Activated naive CD4-positive, alpha-beta T cell treated with anti-CD3 and anti-CD28 coated beads, Interleukin-2, amount 50 U/mL, for 16 hours (primary cell): ENCODE results near the gene ZNF197.
"Not testable (repeated sequence)": the region's sequence is repeated elsewhere in the genome, so short reads cannot be mapped to it uniquely, and the experiment has no call there.

ENCODE experiments used
- DNase-seq: peaks from one replicate; pipeline ENCODE4 v3.0.0-alpha.2; 2020

The ZNF197 gene

DNA sequence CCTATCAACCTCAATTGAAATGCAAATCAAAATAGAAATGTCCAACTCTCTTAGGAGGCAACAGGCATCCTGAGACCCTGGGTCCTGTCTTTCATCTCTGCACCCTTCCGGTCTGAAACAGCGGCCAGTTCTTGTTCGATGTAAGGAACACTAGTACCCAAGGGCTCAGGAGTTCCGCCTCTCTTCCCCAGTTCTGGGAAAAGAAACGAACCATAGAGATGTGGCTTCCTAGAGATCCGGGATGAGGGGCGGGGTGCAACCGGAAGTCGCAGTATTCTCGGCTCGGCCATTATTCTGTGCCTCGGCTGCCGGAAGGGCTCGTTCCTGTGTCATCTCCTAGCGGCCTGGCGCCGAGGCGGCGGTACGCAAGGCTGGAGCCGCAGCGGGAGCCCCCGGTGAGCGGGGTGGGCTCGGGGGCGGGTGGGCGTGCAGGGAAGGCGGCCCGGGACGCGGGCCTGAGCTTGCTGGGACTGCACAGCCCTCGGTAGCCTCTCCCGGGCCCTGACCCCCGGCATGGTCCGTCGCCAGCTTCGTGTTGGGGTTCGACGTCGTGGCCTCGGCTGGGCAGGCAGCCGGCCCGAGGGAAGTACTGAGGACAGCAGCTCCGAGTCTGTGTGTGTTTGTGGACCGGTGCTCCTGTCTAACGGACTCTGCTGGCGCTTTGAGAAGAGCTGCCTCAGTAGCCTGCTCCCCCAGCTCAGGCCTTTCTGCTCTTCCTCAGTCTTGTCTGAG lies at the start of gene ZNF197:
ZNF197 (plus strand) TSS at position 288 of the 732 bp plus-strand sequence. CDS start 4,119 bp downstream, outside the sequence.
- peak; percentile 51 for DNase-seq

DNA sequence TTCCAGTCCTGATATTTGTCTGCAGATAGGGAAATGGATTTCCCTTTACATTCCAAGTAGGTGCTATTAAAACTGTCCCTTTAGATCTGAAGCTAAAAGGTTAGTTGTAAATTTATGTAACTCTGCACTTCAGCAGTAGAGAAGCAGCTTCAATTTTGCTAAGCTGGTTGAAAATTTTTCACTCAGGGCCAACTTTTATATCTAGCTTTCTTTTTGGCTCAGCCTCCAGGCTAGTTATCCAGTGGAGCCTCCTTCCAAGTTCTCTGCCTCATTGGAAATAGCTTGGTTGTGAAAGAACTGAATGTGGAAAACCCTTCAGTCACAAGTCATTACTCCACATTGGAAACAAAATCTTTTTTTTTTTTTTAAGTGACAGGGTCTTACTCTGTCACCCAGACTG lies 48.2 kb upstream of the ZNF197 start:
- no peak for DNase-seq

DNA sequence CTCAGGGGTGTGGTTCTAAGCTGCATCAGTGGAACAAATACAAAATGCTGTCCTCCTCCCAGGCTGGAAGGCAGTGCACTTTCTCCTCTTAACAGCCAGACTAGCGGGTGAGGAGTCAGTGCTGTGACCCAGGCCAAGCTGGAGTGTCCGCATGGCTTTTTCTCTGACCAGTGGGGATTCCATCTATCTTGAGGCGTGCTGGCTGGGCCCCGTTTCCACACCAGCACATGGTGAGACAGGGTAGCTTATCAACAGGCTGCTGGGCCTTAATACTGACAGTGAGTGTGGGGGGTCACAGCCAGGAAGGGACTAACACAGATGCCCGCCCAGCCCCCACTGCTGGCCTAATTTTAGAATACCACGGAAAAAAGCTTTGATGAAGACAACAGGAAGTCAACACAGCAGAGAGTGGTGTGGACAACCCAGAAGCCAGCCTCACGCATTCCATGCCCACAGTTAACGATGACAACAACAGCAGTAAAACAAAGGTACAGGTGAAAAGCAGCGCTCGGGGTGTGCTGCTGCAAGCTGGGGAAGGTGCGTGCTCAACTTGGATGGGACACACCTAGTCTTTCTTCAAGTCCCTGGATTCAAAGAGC lies 47.4 kb upstream of the ZNF197 start:
- DNase-seq = not testable (repeated sequence)

DNA sequence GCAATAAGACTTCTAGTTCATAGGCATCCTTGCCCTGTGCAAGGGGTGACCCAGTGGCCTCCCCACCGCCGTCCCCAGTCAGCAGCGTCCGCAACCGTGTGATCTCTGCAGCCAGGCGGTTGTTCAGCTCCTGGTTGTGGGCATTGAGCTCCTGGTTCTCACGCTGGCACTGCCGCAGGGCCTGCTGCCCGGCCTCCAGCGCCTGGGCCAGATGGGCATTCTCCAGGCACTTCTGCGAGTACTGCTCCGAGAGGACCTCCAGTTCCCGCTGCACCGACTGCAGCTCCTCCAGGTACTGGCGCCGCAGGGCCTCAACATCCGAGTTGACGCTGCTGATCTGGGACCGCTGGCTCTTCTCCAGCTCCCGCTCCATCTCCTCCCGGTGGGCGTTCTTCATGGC lies 46.5 kb upstream of the ZNF197 start:
- not testable (repeated sequence) for DNase-seq

DNA sequence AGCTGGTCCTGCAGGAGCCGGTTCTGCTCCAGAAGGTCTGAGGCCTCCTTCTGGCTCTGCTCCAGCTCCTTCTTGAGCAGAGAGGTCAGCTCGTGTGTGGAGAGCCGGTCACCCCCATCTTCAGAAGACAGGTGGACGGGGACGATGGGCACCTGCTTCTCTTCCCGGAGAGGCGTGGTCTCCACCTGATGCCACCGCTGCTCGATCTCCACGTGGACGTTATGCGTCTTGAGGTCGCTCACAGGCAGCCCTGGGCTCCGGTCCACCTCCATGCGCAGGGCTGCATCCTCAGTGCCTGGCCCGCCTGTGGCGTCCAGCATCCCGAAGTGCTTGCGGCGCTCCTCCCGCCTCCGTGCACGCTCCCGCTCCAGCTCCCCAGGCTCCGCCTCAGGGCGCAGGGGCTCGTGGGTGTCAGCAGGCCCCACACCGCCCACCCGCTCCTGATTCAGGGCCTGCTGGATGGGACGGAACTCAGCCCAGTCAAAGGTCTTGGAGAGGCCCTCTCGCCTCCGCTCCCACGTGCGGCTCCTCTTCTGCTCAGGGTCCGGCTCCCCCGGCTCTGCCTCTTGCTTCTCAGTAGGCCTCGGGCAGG lies 45.8 kb upstream of the ZNF197 start:
- DNase-seq = not testable (repeated sequence)

DNA sequence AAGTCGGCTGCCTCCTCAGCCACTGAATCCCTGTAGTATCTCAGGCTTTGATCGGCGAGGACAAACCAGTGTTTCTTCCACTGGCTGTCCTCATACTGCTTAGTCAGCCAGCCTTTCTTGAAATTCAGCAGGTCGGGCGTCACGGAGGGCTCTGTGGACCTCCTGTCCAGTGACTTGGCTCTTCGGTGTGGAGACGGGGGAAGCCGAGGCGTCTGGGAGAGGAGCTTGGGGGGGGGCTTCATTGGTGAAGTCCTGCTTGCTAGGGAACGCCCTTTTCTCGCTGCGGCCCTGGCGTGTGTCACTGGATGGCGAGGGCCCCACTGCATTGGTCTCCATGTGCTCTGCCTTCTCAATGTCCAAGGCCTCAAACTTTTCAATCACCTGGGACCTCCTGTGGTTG lies 45.1 kb upstream of the ZNF197 start:
- not testable (repeated sequence) for DNase-seq

DNA sequence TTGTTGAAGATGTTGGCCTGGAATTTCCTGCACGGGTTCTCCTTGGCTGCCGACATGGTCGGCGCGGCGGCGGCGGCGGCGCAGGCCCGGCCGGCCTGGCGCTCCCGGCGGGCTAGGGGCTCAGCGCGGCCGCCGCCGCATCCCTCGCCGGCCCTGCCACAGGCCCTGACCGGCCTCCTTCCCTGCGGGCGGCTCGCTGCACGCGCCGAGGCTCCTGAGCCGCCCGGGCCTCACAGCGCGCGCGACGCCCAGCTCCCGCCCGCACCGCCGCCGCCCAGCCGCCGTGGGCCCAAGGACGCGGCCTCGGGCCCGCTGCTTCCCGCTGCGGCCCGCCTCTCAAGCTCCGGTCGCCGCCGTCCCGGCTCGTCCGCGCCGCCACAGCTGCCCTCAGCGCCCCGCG lies 43.9 kb upstream of the ZNF197 start:
- not testable (repeated sequence) for DNase-seq

DNA sequence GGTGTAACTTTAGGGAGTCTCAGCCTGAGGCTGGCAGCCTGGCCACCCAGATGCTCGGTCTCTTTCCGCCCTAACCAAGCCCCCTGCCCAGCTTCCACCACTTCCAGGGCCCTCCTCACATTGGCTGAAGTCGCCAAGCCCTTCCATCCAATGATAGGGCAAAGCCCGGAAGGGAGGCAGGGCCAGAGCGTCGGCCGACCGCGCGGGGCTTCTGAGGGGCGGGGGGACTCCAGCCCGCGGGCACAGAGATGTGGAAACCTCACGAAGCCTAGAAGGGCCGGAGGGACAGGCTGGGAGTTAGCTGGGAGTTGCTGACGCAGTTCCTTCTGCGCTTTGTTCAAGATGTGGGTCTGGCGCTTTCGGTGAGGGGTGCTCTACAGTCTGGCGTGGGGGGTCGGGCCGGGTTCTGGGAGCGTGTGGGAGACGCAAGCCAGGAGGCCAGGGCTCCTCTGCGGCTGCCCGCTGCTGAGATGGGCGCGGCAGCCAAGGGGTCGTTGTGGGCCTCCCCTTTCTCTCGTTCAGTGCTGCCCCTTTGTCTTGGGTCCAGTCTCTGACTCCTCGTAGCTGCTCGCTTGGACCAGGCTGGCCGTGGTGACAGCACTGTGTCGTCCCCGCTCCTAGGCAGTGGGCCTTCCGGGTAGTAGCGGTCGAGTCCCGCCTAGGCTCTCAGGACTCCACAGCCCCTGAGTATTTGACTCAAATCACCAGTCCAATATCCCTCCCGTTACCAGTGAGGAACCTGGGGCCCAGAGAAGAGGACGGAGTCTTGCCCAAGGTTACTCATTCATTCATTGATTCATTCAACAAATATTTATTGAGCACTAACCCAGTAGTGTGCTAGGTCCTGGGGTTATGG lies 40.0 kb upstream of the ZNF197 start, which contains the start of gene ZNF660:
ZNF660 (plus strand) TSS at position 319 of the 856 bp plus-strand sequence. CDS start 9,230 bp downstream, outside the sequence.
- DNase-seq = no peak

DNA sequence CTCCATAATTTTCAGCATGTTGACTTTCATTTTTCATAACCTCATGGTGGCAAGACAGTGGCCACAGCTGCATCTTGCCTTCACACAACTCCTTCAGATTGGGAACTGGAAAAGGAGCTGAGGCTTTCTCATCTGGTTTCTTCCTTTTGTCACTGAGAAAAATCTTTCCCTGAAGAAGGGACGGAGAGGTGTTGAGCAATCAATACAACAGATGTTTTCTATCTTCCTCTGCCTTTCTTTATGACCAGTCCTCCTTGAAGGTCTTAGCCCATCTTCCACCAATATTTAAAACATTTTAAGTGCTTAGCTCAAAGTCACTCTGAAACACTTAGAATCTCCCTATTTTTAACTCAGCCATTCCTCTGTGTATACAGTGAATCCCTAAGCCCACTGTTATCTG lies 28.2 kb upstream of the ZNF197 start:
- DNase-seq = no peak

DNA sequence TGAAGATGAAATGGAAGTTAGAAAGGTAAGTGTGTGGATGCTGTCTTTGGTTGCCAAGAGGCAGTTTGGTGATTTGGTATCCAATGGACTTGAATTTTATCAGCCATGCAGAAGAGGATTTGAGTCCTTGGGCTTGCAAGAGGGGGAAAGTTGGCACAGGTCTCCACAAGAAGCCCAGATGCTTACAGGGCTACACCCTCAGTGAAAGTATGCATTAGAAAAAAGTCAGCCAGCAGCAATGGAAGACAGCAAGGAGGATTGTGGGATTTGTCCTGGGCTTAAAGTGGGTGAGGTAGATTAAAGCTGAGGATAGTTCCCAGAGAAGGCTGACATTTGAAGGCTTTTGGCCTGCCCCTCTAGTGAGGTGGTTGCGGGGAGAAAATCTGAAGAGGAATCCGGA lies 23.1 kb upstream of the ZNF197 start:
- no peak for DNase-seq

DNA sequence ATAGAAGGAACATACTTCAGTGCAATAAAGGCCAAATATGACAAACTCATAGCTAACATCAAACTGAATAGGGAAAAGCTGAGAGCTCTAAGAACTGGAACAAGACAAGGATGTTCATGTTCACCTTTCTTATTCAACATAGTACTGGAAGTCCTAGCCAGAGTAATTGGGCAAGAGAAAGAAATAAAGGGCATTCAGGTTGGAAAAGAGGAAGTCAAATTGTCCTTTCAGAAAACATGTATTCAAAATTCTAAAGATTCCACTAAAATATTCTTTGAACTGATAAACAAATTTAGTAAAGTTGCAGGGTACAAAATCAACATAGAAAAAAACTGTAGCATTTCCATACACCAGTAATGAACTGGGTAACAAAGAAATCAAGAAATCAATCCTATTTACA lies 12.2 kb upstream of the ZNF197 start:
- no peak for DNase-seq

DNA sequence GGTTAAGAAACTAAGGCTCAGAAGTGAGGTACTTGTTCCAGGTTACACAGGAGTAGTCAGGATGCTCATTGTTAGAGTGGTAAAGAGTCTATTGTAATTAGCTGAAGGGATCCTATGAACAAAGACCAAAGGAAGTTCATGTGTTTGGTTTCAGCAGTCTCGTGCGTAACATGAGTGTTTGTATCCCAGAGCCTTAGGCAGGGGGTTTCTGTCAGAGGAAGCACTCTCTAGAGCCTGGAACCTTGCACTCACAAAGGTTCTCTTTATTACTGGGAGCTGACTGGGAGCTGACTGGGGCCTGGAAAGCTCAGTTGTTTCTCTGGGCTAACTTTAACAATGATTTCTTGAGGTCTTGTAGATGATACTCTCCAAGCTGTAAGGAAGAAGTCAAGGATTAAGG lies 3.9 kb downstream of the ZNF197 start:
- DNase-seq = no peak

DNA sequence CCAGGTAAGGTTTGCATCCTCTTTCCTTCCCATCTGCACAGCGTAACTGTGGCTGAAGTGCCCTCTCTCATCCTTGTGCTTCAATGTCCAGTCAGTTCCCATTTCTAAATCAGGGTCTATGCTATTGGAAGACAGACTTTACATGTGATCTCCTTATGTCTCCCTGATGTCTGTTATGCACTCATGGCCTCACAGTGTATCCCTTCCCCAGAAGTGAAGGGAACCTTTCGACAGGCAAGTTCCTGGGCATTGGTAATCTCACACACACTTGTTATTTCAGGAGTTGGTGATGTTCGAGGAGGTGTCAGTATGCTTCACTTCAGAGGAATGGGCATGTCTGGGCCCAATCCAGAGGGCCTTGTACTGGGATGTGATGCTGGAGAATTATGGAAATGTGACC lies 7.4 kb downstream of the ZNF197 start:
- DNase-seq = no peak

DNA sequence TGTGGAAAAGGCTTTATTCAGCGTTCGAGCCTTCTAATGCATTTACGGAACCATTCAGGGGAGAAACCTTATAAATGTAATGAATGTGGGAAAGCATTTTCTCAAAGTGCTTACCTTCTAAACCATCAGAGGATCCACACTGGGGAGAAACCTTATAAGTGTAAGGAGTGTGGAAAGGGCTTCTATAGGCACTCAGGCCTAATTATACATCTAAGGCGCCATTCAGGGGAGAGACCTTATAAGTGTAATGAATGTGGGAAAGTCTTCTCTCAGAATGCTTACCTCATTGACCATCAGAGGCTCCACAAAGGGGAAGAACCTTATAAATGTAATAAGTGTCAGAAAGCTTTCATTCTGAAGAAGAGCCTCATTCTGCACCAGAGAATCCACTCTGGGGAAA lies 17.5 kb downstream of the ZNF197 start:
- no peak for DNase-seq

DNA sequence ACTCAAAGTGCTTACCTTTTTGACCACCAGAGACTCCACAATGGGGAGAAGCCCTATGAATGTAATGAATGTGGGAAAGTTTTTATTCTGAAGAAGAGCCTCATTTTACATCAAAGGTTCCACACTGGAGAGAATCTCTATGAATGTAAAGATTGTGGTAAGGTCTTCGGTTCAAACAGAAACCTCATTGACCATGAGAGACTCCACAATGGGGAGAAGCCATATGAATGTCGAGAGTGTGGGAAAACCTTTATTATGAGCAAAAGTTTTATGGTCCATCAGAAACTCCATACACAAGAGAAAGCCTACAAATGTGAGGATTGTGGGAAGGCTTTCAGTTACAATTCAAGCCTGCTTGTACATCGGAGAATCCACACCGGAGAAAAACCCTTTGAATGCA lies 18.2 kb downstream of the ZNF197 start:
- DNase-seq = no peak

DNA sequence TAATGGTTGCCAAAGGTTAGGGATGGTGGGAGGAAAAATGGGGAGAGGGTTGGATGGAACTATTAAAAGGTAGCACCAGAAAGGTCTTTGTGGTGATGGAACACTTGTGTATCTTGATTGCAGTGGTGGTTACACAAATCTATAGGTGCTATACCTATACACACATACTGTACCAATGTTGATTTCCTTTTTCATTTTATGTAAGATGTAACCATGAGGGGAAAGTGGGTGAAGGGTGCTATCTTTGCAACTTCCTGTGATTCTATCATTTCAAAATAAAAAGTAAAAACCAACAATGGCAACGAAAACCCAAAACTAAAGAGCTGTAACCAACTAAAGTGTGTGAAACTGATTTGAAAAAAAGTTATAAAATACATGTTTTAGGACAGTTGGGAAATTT lies 22.9 kb downstream of the ZNF197 start:
- DNase-seq = no peak

DNA sequence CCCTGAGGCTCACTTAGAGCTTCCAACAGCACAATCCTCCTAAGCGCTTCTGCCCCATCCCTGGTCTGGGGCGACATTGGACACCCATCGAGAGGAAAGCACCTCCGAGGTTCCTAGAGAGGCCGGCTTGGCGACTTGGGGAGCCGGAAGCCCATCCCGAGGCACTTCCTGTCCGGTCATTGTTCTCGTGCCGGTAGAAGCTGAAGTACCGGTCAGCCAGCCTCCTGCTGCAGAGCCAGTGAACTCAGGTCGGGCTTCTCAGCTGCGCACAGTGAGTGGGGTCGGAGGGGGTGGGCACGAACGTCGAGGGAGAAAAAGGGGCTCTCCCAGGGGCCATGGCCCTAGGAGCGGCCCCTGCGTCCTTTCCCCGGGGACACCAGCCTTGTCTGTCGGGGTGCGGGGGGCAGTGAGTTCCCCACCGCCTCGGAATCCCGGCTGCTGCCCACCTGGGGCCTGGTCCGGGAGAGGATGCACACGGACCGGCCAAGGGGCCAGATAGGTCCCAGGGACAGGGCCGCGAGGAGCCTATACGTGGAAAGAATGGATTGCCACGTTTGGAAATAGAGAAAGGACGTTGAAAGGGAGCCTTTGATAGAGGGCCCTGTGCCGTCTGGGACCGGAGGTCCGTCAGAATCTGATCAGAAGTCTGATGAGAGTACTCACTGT lies 23.9 kb downstream of the ZNF197 start, which contains the start of gene ZNF35:
ZNF35 (plus strand) TSS at position 169 of the 666 bp plus-strand sequence. CDS start 2,336 bp downstream, outside the sequence.
- no peak for DNase-seq

DNA sequence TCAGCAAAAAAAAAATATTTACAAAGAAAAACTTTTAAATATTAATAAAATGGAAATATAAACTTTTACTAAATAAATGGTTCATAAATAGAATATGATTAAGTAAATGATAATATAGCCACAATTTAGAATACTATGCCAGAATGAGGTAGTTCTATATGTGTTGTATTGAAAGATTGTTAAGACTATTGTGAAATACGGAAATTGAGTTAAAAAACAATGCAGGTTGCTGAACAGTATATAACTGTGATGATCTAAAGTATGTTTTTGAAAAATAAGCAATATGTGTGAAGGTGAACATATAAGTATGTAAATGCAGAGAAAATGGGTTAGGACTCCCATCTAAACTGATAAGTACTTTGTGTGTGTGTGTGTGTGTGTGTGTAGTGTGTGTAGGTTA lies 24.9 kb downstream of the ZNF197 start:
- DNase-seq = no peak

DNA sequence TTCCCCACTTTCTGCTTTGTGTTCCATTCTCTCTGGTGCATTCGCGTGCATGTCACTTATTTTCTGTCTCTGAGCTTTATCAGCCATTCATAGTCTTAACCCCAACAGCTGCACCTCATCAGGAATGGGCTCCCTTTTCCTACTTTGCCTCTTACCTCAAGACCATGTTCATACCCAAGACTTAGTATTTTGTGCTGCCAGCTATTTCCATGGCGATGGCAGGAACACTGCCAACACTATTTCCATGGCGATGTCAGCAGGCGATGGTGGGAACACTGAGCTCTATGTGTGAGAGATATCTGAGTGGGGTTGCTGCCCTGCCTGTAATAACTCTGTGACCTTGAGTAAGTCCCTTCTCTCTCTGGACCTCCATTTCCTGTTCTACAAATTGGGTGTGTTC lies 29.2 kb downstream of the ZNF197 start:
- no peak for DNase-seq

DNA sequence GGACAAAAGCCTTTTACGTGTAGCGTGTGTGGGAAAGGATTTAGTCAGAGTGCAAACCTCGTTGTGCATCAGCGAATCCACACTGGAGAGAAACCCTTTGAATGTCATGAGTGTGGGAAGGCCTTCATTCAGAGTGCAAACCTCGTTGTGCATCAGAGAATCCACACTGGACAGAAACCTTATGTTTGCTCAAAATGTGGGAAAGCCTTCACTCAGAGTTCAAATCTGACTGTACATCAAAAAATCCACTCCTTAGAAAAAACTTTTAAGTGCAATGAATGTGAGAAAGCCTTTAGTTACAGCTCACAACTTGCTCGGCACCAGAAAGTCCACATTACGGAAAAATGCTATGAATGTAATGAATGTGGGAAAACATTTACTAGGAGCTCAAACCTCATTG lies 34.2 kb downstream of the ZNF197 start:
- DNase-seq = no peak

DNA sequence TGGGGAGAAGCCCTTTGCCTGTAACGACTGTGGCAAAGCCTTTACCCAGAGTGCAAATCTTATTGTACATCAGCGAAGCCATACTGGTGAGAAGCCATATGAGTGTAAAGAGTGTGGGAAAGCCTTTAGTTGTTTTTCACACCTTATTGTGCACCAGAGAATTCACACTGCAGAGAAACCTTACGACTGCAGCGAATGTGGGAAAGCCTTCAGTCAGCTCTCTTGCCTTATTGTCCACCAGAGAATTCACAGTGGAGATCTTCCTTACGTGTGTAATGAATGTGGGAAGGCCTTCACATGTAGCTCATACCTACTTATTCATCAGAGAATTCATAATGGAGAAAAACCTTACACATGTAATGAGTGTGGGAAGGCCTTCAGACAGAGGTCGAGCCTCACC lies 34.6 kb downstream of the ZNF197 start:
- no peak for DNase-seq

DNA sequence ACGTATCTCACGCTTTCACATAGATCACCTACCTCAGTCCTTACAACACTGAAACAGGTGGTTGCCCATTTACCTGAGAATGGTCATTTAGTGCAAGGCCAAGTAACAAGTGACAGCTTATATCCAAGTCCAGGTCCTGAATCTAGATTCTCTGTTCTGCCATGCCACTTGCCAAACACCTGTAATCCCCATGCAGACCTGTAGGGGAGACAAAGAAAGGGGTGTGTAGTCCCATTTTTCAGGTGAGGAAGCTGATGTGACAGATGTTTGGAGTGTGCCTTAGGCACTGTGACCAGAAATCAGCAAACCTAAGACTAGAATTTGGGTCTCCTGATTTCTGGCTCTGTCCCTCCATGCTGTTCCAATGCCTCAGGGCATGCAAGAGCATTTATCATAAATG lies 36.4 kb downstream of the ZNF197 start:
- no peak for DNase-seq

DNA sequence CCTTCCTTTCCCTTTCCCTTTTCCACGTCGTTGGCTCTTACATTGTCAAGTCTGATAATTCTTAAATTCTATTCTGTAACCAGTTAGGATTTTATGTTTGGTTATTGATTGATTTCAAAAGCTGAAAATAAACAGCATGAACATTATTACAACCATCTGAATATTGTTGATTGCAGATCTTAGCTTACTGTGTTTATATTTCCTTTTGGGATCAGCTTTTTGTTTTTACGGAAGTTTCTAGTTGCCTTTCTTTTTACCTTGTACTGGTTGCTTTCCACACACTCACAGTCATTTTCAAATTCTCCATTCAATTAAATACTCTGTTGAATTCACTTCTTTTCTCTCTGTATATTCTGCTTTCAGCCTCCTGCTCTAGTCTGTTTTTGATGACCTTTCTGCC lies 40.3 kb downstream of the ZNF197 start:
- no peak for DNase-seq
